SH-SY5Y (cell line): ENCODE results near the gene HES7.

Source experiments
- GATA2 ChIP-seq: IDR thresholded peaks from 2 replicates; pipeline ENCODE4 v1.6.1; 2011; ENCODE audit warnings: mild to moderate bottlenecking, low read depth, low read length
- GATA3 ChIP-seq: IDR thresholded peaks from 2 replicates; pipeline ENCODE4 v1.6.1; 2011; ENCODE audit warnings: low read depth, mild to moderate bottlenecking, low read length, moderate library complexity

GRCh38 chr17:8071496-8071895 is 52.4 kb downstream of the HES7 start:
- TF ChIP-seq GATA2 = no peak
- no peak for TF ChIP-seq GATA3
